CD4-positive, alpha-beta T cell treated with Interleukin-17A for 1 hour (primary cell): ENCODE measurements around the gene CMTM6.
"Not testable (repeated sequence)": the region's sequence is repeated elsewhere in the genome, so short reads cannot be mapped to it uniquely, and the experiment has no call there.

Experiments used
- DNase-seq: peaks from one replicate; pipeline ENCODE4 v3.0.0-alpha.2; 2020

The CMTM6 gene

DNA sequence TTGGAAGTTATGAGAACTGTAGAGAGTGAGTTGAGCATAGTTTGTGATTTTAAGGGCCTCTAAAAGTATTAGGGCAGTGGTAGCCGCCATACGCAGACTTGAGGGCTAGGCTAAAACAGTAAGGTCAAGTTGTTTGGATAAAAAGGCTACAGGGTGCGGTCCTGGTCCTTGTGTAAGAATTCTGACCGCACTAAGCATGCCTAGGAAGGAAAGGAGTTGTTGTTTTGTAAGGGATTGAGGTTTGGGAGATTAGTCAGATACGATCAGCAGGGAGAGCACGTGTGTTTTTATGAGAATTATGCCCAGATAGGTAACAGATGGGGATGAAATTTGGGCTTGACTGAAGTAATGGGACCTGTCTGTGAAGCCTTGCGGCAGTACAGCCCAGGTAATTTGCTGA is 39.2 kb downstream of the CMTM6 start:
- not testable (repeated sequence) for DNase-seq

DNA sequence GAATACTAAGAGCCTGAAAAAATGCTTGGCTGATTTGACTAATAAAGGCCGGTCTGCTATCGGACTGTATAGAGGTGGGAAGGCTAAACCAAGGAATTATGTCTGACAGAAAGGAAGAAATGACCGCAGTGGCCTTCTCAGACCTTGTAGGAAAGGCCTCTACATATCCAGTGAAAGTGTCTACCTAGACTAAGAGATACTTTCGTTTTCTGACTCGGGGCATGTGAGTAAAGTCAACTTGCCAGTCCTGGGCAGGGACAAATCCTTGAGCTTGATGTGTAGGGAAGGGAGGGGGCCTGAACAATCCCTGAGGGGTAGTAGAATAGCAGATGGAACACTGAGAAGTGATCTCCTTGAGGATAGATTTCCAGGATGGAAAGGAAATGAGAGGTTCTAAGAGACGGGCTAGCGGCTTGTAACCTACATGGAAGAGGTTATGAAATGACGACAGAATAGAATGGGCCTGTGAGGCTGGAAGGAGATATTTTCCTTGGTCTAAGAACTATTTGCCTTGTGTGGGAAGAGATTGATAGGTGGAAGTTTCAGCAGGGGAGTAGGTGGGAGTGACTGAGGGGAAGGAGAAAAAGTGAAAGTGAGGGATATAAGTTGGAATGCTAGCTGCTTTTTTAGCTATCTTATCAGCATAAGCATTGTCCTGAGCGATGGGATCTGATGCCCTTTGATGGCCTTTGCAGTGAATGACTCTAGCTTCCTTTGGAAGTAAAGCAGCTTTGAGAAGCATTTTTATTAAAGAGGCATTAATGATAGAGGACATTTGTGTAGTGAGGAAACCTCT is 40.3 kb downstream of the CMTM6 start:
- peak; percentile 66 for DNase-seq

DNA sequence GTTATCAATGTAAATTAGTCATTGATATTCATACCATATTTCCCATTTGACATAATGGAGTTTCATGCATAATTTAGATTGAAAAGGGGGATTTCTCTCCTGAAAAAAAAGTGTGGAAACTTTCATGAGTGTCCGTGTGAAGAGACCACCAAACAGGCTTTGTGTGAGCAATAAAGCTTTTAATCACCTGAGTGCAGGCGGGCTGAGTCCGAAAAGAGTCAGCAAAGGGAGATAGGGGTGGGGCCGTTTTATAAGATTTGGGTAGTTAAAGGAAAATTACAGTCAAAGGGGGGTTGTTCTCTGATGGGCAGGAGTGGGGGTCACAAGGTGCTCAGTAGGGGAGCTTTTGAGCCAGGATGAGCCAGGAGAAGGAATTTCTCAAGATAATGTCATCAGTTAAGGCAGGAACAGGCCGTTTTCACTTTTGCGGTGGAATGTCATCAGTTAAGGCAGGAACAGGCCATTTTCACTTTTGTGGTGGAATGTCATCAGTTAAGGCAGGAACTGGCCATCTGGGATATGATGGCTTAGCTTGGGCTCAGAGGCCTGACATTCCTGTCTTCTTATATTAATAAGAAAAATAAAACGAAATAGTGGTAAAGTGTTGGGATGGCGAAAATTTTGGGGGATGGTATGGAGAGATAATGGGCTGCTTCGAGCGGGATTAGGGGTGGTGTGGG is 41.7 kb downstream of the CMTM6 start:
- peak; percentile 23 for DNase-seq

DNA sequence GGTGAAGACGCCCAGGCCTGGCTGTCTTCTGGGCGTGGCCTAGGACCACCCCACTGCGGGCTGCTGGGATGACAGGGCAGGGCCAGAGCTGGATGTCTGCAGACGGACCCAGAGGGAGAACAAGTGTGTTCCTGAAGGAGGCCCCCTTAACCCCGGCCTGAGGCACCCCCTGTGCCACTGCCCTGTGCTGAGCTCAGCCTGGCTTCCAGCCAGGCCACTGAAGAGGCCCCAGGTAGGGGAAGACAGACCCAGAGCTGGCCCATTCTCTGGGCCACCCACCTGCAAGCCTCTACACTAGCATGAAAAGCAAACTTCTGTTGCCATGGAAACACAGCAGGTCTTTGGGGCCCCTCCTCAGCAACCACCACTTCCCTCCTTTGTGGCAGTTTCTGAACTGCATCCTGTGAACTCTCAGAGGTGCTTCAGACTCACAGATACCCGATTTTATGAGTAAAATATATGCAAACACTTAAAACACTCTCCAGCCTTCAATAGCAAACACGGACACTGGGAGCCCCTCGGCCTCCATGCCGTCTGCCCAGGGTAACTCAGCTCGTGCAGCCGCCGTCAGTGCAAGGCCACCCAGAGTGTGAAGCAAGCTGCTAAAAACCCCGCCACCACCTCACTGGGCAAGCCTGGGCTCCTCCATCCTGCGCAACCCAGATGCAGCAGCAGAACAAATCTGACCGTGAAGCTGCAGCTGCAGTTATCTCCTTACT is 42.5 kb downstream of the CMTM6 start:
- peak; percentile 96 for DNase-seq

DNA sequence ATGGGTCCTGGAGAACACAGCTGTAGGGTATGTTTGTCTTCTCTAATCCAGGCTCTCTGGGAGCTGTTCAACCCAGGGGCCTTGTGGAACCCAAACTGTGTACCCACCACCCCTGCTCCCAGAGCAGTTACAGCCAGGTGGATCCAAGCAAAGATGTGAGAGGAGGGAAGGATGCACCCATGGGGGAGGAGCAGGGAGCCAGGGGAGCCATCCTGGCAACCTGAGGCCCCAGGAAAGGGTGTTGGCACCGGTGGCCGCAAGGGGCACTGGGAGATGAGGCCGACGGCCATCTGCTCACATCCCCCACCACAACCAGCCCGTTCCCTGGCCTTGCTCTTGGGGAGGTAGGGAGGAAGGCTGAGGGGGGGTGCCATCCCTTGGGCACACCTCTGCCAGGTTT is 43.2 kb downstream of the CMTM6 start:
- no peak for DNase-seq

DNA sequence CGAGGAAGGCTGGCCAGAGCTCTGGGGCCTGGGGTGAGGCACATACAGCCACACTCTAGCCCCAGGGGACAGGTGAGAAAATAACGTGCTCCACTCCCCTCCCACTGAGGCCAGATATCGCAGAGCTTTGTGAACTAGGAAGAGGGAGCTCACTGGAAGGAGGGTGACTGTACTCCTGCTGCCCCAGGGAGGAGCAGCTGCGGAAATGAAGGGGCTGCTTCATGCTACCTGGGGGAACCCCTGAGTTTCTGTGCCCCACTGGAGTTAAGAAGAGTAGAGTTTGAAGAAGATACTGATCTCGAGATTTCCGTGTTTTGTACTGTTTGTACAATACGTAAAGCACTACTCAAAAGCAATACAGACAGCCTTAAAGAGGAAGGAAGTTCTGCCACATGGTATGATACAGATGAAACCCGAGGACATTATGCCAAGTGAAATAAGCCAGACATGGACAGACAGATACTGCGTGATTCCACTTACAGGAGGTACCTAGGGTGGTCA is 44.6 kb downstream of the CMTM6 start:
- DNase-seq, result peak; percentile 89

DNA sequence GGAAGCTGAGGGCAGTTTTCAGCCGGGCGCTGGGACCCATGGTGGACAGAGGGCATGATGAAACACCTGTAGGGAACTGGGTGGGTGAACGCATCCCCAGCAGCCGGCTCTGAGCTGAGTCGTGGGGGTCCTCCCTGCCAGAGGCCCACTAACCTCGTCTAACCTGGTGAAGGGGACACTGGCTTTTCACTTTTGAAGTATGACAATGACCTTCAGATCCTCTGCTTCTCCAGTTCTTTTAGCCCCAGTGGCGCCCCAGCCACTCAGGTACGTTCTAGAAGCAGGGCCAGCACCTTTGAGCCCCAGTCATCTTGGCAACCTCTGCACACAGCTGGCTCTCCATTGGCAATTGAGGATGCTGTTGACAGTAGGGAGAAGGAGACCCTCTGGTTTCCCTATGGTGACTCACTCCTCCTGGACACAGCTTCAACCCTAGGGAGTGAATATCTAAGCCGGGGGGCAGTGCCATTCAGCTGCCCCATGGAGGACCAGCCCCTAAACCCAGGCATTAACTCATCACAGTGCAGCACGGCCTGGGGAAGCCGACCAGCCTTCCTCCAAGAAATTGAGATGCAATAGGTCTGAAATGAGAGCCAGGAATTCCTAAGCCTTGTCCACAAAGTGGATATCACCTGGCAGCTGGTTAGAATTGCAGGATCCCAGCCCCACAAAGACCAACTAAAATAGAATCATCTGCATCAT is 46.1 kb downstream of the CMTM6 start:
- no peak for DNase-seq

DNA sequence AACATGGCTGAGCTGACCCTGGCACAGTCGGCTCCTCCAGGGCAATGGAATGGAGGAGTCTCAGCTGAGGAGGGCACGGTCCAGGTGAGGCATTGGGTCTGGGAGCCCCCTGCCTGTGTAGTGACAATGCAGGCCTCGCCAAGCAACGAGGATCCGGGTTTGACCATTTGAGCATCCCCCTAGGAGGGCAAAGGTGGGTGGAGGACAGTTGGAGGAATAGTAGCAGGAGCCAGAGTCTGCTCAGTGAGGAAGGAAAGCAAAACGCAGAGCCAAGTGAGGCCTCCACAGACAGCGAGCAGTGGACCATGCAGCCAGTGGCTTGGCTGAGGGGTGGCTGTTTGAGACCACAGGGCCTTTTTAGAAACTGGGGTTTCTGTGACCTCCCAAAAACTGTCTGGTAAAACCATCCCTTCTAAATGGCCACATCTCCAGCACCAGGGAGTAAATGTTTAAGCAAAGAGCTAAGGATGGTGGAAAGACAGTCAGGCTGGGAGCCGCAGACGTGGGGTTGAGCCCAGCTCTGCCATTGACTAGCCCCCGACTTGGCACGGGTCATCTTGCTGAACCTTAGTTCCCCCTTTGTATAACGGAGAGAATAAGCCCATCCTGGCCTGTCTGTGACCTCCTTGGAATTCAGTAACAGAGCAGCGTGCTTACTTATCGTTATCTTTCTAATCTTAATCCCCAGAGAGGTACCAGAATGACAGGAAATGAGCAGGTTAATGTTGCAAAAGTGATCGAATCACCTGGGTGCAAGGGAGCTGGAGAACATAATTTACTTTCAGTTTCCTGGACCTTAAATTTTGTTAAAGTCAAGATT is 46.8 kb downstream of the CMTM6 start:
- DNase-seq, result peak; percentile 61

DNA sequence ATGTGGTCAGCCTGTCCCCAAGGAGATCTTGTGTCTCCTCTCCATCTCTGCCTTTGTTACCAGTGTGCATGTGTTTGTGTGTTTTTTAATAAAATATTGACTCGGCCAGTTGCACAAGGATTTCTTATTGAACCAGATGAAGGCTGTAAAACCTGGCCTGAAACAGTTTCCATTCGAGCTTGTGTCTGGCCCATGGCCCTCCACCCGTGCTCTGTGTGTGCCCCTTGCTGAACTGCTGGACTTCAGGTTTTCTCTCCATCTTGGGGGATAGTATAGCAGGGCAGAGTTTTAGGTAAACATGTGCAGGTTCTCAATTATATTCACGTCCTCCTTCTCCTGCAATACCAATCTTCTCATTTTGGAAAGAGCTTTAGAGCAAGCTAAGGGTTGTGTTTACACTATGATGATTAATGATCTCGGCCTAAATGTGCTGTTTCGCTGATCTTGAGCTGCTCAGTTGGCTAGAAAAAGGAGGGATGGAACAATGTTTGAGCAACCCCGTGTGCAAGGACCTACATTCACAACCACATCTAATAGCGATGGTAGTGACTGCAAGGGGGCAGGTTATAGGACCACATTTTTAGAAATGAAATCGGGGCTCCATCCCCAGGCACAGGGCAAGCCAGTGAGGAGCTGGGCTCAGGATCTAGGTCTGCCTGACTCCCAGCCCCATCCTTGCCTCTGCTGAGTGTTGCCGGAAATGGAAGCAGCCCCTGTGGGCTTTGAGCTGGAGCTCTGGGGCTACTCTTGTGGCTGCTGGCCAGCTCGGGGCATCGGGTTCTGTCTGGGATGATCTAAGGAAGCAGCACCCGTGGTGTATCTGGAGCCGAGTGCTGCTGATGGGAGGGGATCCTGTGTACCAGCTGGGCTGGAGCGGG is 47.7 kb downstream of the CMTM6 start:
- no peak for DNase-seq

DNA sequence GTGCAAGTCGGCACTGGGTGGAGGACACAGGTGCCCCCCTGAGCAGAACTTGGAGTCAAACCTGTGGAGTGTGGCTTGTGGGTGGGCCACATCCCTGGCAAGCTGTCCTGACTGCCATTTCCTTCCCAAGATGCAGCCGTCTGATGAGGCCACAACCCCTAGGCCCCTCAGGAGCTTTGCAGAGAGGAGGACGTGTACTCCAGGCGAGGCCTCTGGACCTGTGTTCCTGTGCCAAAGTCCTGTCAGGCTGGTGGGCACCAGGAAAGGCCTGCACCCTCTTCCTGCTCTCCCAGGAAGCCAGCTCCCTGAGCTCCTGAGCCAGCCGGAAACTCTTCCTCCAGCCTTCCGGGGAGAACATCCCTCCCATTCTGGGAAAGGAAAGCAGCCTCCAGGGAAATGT is 48.5 kb downstream of the CMTM6 start:
- DNase-seq, result no peak

DNA sequence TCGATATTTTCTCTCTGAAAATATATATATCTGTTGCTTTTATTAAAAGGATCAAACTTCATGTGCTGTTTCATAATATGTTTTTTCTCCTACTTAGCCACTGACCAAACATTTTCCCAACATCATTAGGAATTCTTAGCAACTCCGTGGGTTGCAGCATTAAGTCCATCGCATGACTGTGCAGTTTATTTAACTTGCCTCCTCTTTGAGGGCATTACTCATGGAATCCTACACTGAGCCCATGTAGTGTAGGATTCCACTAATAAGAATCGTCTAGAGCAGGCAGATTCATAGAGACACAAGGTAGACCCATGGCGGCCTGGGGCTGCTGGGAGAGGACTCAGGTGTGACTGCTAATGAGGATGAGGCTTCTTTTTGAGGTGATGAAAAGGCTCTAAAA is 49.3 kb downstream of the CMTM6 start:
- no peak for DNase-seq

DNA sequence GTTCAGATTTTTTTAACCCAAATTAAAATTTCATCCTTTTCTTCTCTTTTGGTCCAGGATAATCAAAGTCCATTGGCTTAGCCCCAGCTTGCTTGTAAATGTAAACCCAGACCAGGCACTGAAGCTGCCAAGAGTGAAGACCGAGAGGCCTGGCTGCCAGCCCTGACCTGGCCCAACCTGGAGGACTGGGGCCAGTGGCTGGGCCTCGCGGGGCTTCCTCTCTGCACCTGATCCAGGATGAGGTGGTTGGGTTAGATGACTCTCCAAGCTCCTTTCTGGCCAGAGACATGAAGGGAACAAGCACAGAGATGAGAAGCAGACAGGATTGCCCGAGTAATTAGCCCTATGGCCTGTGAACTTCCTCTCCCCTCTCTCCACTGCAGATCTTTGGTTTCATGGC is 50.6 kb downstream of the CMTM6 start:
- no peak for DNase-seq

DNA sequence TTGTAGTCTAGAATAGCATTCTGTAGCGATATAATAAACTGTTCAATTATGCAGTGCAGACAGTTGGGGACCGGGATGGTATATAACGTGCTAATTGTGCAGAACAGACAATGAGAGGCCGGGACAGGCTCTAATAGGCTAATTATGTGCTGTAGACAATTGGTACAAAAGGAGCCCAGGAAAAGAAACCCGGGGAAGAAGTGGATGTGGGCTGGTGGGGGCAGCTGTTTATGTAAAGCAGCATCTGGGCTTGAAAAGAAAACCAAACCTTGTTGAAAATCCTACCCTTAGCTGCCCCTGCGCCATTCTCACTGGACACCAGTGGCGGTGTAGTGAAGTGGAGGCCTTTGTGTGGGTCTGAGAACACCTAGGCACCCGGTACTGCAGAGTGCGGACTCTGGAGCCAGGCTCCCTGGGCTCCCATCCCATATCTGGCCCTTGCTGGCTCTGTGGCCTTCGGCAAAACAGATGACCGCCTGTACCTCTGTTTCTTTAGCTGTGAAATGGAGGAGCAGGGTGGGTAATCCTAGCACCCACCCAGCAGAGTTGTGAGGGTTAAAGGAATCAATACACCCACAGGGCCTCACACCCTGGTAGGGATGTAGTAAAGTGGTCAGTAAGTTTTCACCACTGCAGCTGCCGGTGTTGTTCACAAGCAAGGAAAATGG is 51.5 kb downstream of the CMTM6 start:
- DNase-seq, result no peak

DNA sequence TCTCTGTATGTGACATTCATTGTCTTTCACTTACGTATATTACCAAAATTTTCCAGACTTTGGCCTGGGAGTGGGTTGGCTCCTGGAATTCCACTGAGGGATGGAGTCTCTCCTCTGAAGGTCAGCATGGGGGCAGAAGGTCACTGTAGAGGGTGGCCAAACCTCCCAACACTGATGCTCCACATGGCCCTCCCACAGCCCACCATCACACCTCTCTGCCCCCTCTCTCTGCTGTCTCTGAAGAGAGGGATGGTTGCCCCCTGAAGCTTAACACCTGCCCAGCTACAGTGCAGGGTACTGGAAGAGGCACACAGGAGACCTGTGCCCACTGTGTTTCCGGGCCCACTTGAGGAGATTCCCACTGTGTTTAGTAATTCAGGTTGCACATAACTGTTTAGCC is 52.2 kb downstream of the CMTM6 start:
- DNase-seq, result no peak

DNA sequence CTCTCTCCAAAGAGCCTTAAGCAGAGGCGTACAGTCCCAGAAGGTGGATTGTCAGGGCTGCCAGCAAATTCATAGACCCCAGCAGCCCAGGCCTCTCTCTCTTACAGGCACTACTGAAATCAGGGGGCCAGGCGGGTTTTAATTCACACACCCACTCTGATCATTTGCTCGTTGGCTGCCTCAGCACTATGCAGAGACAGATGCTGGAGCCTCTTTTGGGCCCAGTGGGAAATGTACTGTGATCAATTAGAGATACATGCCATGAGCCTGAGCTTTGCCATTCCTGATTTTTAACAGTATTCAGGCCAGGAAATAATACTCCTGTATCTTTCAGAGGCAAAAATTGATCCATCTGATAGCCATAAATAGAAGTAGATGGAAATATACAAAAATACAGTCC is 53.0 kb downstream of the CMTM6 start:
- DNase-seq, result no peak

DNA sequence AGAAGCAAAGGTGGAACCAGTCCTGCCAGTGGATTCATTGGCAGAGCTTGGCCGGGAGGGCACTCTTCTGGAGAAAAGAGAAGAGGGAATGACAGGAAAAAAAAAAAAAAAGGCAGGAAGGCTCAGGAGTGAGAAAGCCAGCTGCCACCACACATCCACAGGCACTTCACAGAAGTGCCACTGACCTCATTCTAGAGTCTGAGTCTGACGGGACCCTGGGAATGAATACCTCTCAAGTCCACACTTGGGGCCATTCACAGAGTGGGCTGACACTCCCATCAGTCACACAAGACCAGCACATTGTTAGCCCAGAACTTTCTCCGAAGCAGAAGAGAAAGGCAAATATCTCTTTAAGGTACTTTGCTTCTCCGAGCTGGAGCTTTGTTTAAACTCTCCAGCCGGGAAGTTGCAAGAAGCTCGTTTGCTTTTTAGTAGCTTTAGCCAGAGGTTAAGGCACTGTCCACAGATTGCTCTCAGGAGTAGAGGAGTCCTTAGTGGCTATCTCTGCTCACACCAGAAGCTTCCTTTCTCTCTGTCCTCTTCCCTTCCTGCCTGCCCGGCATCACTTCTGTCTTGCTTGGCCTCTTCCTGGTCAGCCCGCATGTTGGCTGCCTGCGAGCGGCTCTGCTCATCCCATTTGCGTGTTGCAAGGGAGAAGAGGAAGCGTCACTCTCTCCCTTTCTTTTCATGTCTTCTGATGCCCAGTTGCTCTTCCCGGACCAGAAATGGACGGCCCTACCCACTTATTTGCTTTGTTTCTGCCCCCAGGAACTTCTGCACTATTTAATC is 53.8 kb downstream of the CMTM6 start:
- no peak for DNase-seq

DNA sequence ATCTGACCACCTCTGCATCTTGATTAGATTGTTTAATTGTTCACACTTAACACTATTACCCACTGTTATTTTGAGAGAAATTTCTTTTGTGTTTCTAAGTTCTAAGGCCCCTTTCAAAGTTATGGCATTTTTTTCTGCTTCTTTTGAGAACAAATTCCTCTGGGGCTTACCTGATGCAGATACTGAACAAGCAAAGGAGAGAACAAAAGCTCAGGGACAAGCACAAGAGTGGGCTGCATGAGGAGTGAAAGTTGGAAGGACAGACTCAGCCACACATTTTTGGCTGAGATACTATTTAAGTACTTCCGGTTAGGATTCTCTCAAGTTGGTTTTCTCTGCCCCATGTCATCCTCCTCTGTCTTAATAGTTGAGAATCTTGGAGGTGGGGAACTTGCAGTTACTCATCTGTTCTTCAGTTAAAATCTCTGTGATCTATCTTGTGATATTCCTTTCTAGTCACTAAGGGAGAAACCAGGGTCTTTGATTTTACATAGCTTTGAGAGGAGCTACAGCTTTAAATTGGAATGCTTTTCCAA is 54.7 kb downstream of the CMTM6 start:
- DNase-seq, result no peak

DNA sequence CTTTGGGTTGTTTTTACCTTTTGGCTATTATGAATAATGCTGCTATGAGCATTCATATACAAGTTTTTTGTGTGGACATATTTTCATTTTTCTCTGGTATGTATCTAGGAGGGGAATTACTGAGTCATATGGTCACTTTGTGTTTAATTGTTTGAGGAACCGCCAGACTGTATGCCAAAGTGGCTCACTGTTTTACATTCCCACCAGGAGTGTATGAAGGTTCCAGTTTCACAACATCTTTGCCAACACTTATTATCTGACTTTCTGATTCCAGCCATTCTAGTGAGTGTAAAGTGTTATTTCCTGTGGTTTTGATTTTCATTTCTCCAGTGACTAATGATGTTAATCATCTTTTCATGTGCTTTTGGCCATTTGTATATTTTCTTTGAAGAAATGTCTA is 59.2 kb downstream of the CMTM6 start:
- no peak for DNase-seq

DNA sequence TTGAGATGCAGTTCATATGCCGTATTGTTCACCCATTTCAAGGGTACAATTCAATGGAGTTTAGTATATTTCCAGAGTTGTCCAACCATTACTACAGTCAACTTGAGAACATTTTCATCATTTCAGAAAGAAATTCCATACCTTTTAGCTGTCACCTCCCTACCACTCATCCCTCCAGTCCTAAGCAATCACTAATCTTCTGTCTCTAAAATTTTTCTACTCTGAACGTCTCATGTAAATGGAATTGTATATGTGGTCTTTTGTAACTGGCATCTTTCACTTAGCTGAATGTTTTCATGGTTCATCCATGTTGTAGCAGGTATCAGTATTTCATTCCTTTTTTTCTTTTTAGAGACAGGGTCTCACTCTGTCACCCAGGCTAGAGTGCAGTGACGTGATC is 59.9 kb downstream of the CMTM6 start:
- no peak for DNase-seq
